NCI-H748 (cell line): ENCODE data around the gene IRAK2.

ENCODE experiments used
- DNase-seq: peaks from one replicate; lab custom pipeline; 2025; ENCODE audit not compliant: unreplicated experiment; lab: John Stamatoyannopoulos, UW

Gene IRAK2

GRCh38 chr3:10279384-10280176 lies 114.9 kb downstream of the IRAK2 start:
- DNase-seq, result no peak

DNA sequence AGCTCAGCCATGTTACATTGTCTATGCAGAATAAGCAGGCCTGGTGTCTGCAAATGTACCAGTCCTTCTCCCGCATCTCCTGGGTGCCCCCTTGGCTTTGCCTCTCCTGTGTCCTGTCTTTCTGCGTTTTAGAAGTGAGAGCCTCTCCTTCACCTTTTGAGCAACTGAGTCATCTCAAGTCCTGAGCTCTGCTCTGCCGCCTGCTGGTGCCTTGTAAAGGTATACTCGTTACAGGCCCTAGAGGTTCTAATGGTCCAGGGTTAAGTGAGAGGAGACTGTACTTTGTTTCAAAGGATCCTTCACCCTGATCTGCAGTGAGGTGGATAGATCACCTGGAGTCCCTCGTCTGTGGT lies 115.4 kb downstream of the IRAK2 start:
- DNase-seq, result no peak

GRCh38 chr3:10280571-10280970 lies 115.9 kb downstream of the IRAK2 start:
- no peak for DNase-seq

- no peak for DNase-seq
Measured at GRCh38 chr3:10281951-10282350, 117.2 kb downstream of the IRAK2 start.

DNA sequence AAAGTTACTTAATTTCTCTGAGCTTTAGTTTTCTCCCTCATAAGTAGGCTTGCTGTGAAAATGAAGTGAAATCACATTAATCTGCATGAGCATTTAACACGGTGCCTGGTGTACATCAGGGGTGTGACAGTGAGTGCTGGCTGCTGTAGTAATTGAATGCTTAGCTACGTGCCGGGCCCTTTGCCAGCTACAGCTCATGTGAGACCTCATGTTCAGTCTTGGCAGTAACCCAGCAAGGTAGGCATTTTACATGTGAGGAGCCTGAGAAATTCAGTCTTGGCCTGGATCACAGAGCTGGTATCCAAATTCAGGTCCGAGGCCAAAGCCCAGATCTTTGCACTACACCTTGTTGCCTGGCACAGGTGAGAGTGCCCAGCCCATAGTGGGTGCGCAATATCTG lies 118.9 kb downstream of the IRAK2 start:
- DNase-seq, result no peak

DNA sequence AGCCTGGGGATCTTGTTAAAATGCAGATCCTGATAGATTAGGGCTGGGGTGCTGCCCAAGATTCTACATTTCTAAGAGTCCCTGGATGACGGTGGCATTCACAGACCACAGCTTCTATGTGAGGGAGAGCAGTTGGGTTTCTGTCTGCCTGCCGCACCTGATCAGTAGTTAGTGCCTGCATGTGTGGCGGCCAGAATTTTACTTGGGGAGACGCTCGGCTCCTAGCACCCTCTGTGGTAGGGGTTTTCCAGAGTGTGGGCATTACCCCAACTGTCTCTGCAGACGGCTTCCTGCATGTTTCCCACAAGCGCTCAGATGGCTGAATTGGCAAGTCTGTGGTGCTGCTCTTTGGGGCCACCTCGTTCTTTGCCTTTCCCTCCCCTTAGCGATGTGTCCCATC lies 119.8 kb downstream of the IRAK2 start:
- DNase-seq, result no peak

DNA sequence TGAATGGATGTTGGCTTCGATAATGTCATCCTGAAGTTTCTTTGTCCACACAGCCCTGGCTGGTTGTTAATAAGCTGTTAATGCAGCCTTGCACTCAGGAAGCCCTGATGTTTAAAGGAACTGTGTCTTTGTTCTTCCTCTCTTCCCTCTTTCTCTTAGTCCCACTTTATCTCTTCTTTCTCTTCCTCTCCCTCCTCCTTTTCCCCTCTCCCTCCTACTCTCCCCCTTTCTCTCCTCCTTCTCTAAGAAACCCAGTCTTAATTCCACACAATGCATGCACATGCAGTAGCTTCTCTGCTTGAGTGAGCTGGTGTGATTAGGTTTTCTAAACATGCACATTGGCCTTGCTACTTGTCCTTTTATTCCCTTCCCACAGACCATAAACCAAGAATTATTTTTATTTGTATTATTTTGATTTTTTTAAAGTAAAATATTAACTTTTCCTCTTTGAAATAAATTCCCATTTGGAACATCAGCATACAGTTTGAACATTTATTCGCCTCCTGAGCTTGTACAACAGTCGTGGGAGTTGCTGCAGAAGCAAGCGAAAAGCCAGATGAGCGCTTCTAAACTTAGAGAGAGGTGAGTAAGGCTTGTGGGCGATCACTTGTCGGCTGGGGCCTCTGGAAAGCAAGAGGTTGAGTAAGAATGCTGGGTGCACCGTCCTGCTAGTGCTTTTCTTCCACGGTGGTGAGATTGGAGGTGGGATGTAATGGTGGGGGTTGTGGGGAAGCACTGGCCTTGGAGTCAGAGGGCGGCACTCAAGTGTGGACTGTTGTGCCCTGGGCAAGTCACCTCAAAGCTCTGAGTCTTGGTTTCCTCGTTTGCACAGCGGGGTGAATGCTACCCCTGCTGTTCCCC lies 120.8 kb downstream of the IRAK2 start:
- no peak for DNase-seq

- no peak for DNase-seq
Measured at GRCh38 chr3:10286133-10286524, 121.4 kb downstream of the IRAK2 start.

DNA sequence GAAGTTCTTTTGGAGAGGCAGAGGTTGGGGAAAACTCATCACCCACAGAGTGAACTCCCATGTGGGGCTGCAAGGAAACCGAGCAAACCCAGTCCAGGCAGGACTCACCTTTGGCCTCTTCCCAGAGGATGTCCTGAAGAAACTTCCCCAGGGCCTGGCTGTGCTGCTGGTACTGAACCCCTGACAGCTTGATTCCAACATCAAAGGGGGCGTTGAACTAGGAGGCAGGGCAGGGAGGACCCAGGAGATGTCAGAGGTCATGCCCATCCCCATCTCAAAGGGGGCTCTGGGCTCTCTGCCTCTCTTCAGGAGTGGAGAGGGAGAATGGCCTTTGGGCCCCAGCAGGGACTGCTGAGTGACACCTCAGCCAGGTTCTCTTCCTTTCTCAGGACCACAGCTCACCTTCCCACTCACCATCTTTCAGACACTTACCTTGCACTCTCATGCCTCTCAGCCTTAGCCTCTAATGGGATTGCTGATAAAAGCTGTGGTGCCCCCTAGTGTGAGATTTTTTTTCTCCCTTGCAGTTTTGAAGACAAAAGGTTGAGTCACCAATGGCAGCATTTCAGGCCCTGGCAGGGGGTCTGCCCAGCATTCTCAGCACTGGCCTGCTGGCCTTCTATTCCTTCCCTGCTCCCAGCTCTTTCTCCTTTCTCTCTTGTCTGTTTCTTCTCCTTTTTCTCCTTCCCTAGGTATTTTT lies 122.0 kb downstream of the IRAK2 start:
- DNase-seq, result no peak

DNA sequence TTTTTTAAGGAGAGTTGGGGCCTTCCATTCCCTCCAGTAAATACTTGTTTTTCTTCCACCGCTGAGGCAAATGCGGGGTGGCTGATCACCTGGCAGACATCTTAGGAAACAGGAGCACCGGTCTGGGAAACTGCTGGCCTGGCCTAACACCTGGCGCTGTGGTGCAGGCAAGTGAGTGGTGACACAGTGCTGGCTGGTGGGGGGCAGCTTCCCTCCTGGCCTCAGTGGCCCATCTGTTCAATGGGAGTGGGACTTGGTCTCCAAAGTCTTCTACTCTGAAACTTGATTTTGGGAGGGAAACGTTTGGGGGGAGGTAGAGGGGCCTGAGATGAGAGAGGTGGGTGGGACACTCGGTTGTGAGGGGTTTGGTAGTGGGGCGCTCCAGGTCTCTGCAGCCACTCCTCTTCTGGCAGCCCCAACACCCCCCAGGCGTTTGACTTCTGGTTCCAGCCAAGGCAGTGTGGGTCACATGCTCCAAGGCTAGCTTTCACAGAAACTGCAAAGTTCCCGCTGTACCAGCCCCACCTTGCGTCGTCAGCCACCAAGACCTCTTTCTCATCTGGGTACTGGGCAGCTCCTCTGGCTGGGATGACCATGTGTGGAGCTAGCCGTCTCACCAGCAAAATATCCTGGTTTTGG lies 123.3 kb downstream of the IRAK2 start:
- DNase-seq, result no peak

GRCh38 chr3:10288575-10288960 lies 123.8 kb downstream of the IRAK2 start:
- no peak for DNase-seq

DNA sequence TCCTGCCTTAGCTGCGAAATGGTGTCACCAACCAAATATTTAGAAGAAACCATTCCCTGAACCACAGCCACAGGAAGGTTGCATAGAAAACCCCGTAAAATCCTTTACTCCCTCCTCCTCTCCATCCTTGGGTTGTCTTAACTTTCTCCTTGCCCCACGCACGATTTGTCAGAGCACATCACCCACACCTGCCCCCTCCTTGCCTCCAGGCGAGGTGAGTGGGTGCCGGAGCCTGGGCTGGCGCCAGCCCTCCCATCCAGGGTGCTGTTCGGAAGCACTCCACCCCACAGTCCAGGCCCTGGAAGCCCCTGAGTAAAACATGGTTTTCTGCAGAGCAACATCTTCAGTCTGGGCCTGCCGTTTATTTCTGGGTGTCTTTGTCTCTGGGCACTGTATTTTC lies 124.4 kb downstream of the IRAK2 start:
- DNase-seq, result no peak

DNA sequence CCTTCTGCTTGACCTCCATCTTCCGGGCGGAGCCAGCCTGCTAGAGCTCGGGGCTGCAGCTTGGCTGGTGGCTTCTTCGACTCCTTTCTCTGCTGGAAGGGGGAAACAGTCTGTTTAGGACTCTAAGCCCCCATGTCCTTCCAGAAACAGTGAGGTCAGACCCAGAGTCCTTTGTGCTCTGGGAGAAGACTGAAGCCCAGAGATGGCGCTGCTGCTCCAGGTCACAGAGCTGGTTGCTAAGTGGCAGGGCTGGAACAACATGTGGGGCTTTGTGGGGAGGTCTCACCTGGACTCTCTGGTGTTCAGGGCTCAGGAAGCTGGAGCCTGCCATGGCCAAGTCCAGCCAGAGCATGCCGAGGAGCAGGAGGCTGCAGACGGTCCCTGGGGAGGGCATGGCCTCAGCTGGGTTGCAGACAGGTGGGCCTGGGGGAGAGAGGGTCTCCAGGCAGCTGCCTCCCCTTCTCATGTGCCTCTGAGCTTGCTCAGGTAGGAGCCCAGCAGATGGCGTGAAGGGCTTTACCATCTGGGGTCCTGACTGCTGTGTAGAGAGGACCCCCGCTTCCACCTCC lies 125.2 kb downstream of the IRAK2 start:
- DNase-seq, result no peak

GRCh38 chr3:10290481-10291176 lies 125.9 kb downstream of the IRAK2 start:
- no peak for DNase-seq

DNA sequence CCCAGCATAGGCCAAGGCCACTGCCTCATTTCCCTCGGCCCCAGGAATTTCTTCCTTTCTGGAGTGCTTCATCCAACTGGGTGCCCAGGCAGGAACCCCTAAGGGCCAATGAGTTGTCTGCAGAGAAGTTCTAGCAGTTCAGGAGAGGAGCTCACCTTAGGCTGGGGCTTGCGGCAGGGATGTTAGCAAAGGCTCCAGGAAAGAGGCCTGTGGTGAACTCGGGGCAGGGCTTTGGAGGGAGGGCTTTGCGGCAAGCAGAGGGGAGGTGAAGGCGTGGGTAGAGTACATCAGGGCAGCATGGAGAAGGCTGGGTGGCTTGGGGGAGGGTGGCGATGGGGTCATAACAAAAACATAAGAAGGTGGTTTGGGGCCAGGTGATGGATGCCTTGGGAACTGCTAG lies 126.9 kb downstream of the IRAK2 start:
- DNase-seq, result no peak

GRCh38 chr3:10292505-10293419 lies 128.0 kb downstream of the IRAK2 start, which contains the start of gene GHRL:
GHRL (minus strand) TSS chr3:10292947; CDS start chr3:10290180, 2,767 bp downstream.
- DNase-seq, result no peak
